Keratinocyte (primary cell): Measurements from ENCODE around the gene NDUFS6. TPM values are rescaled to one million over a fixed set of nuclear protein-coding genes. Genes with fewer than 3 reads are reported as not detected.

Experiments
- DNase-seq: peaks from one replicate; pipeline ENCODE4 v3.0.0-alpha.2; 2011; ENCODE audit warnings: low read depth, missing footprints, low spot score
- FAIRE-seq: peaks from 2 replicates; lab custom pipeline; 2011; peaks lifted over from hg19 to GRCh38; lab: Jason Lieb, UNC
- H2AFZ ChIP-seq: 2 replicates; pipeline ENCODE4 v1.6.0; 2012; ENCODE audit warnings: low read length, control low read depth, inconsistent platforms; ENCODE audit not compliant: control insufficient read depth
- H3K27ac ChIP-seq: 2 replicates; pipeline ENCODE4 v1.5.1; 2011; ENCODE audit warnings: low read length; ENCODE audit not compliant: control insufficient read depth, insufficient read depth
- H3K27me3 ChIP-seq: 3 replicates; pipeline ENCODE4 v1.6.0; 2011; ENCODE audit warnings: low read length; ENCODE audit not compliant: control insufficient read depth, insufficient read depth; ENCODE audit errors: extremely low read depth
- H3K36me3 ChIP-seq, 2 experiments: 2 replicates in 1 of 2; 3 replicates in 1 of 2; pipeline ENCODE4 v1.5.1; 2011; ENCODE audit warnings: low read length in 2 of 2, mild to moderate bottlenecking in 1 of 2; ENCODE audit not compliant: control insufficient read depth in 2 of 2, insufficient read depth in 2 of 2; ENCODE audit errors: extremely low read depth in 1 of 2
- H3K4me1 ChIP-seq: 3 replicates; pipeline ENCODE4 v1.5.1; 2011; ENCODE audit warnings: low read length; ENCODE audit not compliant: control insufficient read depth, insufficient read depth; ENCODE audit errors: extremely low read depth
- H3K4me2 ChIP-seq: 3 replicates; pipeline ENCODE4 v1.6.0; 2011; ENCODE audit warnings: low read depth, low read length; ENCODE audit not compliant: control insufficient read depth, insufficient read depth; ENCODE audit errors: extremely low read depth
- H3K4me3 ChIP-seq, 3 experiments: fragments of 200-600 bp in 1 of 3; sonication (generic) in 1 of 3; 2 replicates in 2 of 3; 3 replicates in 1 of 3; pipeline ENCODE4 v1.5.1; 2011 to 2016; ENCODE audit warnings: low read length in 3 of 3, mild to moderate bottlenecking in 3 of 3, control low read depth in 2 of 3, inconsistent platforms in 1 of 3, low read depth in 1 of 3, mixed read lengths in 1 of 3, mixed run types in 1 of 3, moderate library complexity in 1 of 3; ENCODE audit not compliant: control insufficient read depth in 2 of 3, insufficient read depth in 2 of 3; ENCODE audit errors: extremely low read depth in 1 of 3
- H3K79me2 ChIP-seq: 2 replicates; pipeline ENCODE4 v1.6.0; 2012; ENCODE audit warnings: low read length; ENCODE audit not compliant: control insufficient read depth, insufficient read depth
- H3K9ac ChIP-seq: 3 replicates; pipeline ENCODE4 v1.6.0; 2011; ENCODE audit warnings: low read length; ENCODE audit not compliant: control insufficient read depth, insufficient read depth; ENCODE audit errors: extremely low read depth
- H3K9me1 ChIP-seq: 3 replicates; pipeline ENCODE4 v1.6.0; 2011; ENCODE audit warnings: low read length; ENCODE audit not compliant: control insufficient read depth, insufficient read depth; ENCODE audit errors: extremely low read depth
- H3K9me3 ChIP-seq: 2 replicates; pipeline ENCODE4 v1.5.1; 2012; ENCODE audit warnings: low read depth, low read length; ENCODE audit not compliant: control insufficient read depth
- H4K20me1 ChIP-seq: 3 replicates; pipeline ENCODE4 v1.6.0; 2011; ENCODE audit warnings: low read length; ENCODE audit not compliant: control insufficient read depth, insufficient read depth; ENCODE audit errors: extremely low read depth
- EZH2 ChIP-seq: IDR thresholded peaks from one replicate; pipeline ENCODE4 v1.6.1; 2012; ENCODE audit warnings: inconsistent platforms, mild to moderate bottlenecking, low read length, moderate library complexity
- dilution Hi-C: fragments of 300-500 bp; cut with MboI; formaldehyde crosslinking; loops from one replicate; pipeline ENCODE4 v1.7.0; 2020; ENCODE audit warnings: low sequenced_read_pairs; ENCODE audit not compliant: extremely low pct_ligation_motif_present
- polyA plus RNA-seq, 5 experiments: library from polyadenylated mRNA; depleted of rRNA in 3 of 5; stranded (reverse) in 3 of 5; stranded (forward) in 1 of 5; unstranded in 1 of 5; fragments of >200 nt; gene quantifications; 1 replicate in 1 of 5; 2 replicates in 3 of 5; 3 replicates in 1 of 5; pipeline versions ENCODE4 v1.2.1 to v1.2.3, GENCODE V29; 2011 to 2012; ENCODE audit warnings: missing spikeins in 2 of 5, low read depth in 1 of 5, low replicate concordance in 1 of 5
- TF ChIP-seq, protein P1 (sequence below), 3 experiments: IDR thresholded peaks in 1 of 3; conservative IDR thresholded peaks in 1 of 3; optimal IDR thresholded peaks in 1 of 3; 2 replicates in 2 of 3; 3 replicates in 1 of 3; pipeline versions ENCODE3 to v1.5.1; 2011; ENCODE audit warnings: low read length in 3 of 3, mild to moderate bottlenecking in 3 of 3, moderate library complexity in 2 of 3, control low read depth in 1 of 3, inconsistent platforms in 1 of 3; ENCODE audit not compliant: insufficient read depth in 2 of 3; ENCODE audit errors: extremely low read depth in 1 of 3

Gene NDUFS6
- polyA plus RNA-seq, 1 donor (not counting 4 experiments of a cell fraction or from before 2014, with no cell fraction given), result 66.3 TPM

DNA sequence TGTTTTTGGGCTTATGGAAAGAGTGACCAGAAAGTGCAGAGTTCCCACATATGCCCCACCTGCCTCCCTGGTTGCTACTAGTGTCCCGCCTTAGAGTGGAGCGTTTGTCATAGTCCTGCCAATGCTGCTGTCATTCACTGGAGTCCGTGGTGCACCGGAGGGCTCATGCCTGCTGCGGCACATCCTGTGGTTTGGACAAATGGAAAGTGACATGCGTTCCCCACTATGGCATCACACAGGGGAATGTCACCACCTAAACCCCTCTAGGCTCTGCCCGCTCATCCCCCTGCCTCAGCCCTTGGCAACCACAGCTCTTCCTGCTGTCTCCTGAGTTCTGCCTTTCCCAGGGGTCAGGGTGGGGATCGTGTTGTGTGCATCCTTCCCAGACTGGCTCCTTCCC is 52.3 kb downstream of the NDUFS6 start:
- DNase-seq (no peak), FAIRE-seq (no peak)
- dilution Hi-C loops, result no loop called here
- H3K9me1 ChIP-seq, result no peaks in the 10 kb centered on the region
- H3K27ac ChIP-seq, result no peak overlapping the region
- TF ChIP-seq, protein P1, sequence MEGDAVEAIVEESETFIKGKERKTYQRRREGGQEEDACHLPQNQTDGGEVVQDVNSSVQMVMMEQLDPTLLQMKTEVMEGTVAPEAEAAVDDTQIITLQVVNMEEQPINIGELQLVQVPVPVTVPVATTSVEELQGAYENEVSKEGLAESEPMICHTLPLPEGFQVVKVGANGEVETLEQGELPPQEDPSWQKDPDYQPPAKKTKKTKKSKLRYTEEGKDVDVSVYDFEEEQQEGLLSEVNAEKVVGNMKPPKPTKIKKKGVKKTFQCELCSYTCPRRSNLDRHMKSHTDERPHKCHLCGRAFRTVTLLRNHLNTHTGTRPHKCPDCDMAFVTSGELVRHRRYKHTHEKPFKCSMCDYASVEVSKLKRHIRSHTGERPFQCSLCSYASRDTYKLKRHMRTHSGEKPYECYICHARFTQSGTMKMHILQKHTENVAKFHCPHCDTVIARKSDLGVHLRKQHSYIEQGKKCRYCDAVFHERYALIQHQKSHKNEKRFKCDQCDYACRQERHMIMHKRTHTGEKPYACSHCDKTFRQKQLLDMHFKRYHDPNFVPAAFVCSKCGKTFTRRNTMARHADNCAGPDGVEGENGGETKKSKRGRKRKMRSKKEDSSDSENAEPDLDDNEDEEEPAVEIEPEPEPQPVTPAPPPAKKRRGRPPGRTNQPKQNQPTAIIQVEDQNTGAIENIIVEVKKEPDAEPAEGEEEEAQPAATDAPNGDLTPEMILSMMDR (optimal IDR thresholded peaks at IDR 0.05 in 1 of 3, IDR thresholded peaks at IDR 0.05 in 1 of 3, conservative IDR thresholded peaks at IDR 0.05 in 1 of 3; ENCODE audit: extremely low read depth in 1 of 3, insufficient read depth in 2 of 3, low read length in 3 of 3), result no peak
- TF ChIP-seq EZH2, result no peak
- H3K27me3 ChIP-seq, result peaks cover 17% of the 10 kb centered on the region
- H3K4me2 ChIP-seq, result no peak overlapping the region
- no peaks in the 10 kb centered on the region for H3K36me3 ChIP-seq
- H3K4me3 ChIP-seq, result no peak overlapping the region
- no peaks in the 10 kb centered on the region for H3K79me2 ChIP-seq
- H3K9ac ChIP-seq, result no peak overlapping the region
- H3K4me1 ChIP-seq, result no peaks in the 10 kb centered on the region
- H2AFZ ChIP-seq, result no peak overlapping the region
- no peaks in the 10 kb centered on the region for H3K9me3 ChIP-seq
- H4K20me1 ChIP-seq, result no peaks in the 10 kb centered on the region

DNA sequence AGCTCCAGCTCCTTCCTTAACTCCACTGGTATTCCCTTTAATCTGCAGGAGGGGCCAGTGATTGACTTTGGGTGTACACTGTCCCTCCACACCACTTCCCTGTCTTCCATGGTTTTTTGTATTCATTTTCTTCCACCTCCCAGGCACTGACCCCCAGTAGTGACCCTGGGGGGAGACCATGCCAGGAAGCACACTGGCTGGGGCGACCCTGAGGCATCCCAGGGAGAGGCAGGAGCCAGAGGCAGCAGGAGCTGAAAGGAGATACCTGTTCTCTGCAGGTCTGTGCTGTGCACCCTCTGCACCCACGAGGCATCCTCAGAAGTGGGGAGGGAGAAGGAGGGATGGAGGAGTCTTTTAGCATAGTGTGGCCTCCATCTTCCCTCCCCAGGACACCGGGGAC is 53.9 kb downstream of the NDUFS6 start:
- FAIRE-seq (no peak), DNase-seq (no peak)
- dilution Hi-C loops, result no loop called here
- no peaks in the 10 kb centered on the region for H3K9me1 ChIP-seq
- no peak overlapping the region for H3K27ac ChIP-seq
- no peaks in the 10 kb centered on the region for H3K4me1 ChIP-seq
- no peaks in the 10 kb centered on the region for H3K9me3 ChIP-seq
- no peak overlapping the region for H3K4me3 ChIP-seq
- H3K36me3 ChIP-seq, result no peaks in the 10 kb centered on the region
- H3K79me2 ChIP-seq, result no peaks in the 10 kb centered on the region
- TF ChIP-seq EZH2, result no peak
- TF ChIP-seq, protein P1 (optimal IDR thresholded peaks at IDR 0.05 in 1 of 3, IDR thresholded peaks at IDR 0.05 in 1 of 3, conservative IDR thresholded peaks at IDR 0.05 in 1 of 3; ENCODE audit: extremely low read depth in 1 of 3, insufficient read depth in 2 of 3, low read length in 3 of 3), result no peak
- H3K9ac ChIP-seq, result no peak overlapping the region
- H2AFZ ChIP-seq, result no peak overlapping the region
- H4K20me1 ChIP-seq, result no peaks in the 10 kb centered on the region
- no peak overlapping the region for H3K4me2 ChIP-seq
- peaks cover 14% of the 10 kb centered on the region for H3K27me3 ChIP-seq
